ENCODE measurements around the gene PROCA1. TPM values are rescaled to one million over a fixed set of nuclear protein-coding genes. Genes with fewer than 3 reads are reported as not detected.
"Not testable (repeated sequence)": the region's sequence is repeated elsewhere in the genome, so short reads cannot be mapped to it uniquely, and the experiment has no call there.

The PROCA1 gene
- total RNA-seq, 2 experiments from 2014 or later, result 5.0 to 5.1 TPM

GRCh38 chr17:28725166-28725659, 13.5 kb upstream of the PROCA1 start:
- DNase-seq (peak; percentile 56), ATAC-seq (no peak)
- H3K4me3 Mint-ChIP-seq, result peak overlapping the region; percentile 100
- H3K27me3 Mint-ChIP-seq, result no peaks in the 10 kb centered on the region
- peak overlapping the region; percentile 89 for H3K27ac Mint-ChIP-seq
- no peak for TF ChIP-seq CTCF (IDR thresholded peaks at IDR 0.05)
- peaks cover 39% of the 10 kb centered on the region for H3K4me1 Mint-ChIP-seq (ENCODE audit: low read depth)
- CTCF ChIA-PET, result interaction anchor here (2.3 to 13.9 kb wide), 6 partner anchors 13 to 177 kb away, joined by 19 to 609 read pairs (median 27); partner anchors contain the start of genes BLTP2, DHRS13, PROCA1 and TRAF4
- intact Hi-C loops (cut with micrococcal nuclease), result loop anchor here (5.0 kb wide), 3 partner anchors 37 to 177 kb away; partner anchors contain the start of gene DHRS13
- POLR2A ChIA-PET, result interaction anchor here (0.6 to 11.5 kb wide), 20 partner anchors 12 to 339 kb away, joined by 3 to 480 read pairs (median 4); partner anchors contain the start of genes BLTP2, DHRS13, PHF12 and PROCA1
- H3K36me3 Mint-ChIP-seq (ENCODE audit: low read depth), result peaks cover 55% of the 10 kb centered on the region
- no peaks in the 10 kb centered on the region for H3K9me3 Mint-ChIP-seq

DNA sequence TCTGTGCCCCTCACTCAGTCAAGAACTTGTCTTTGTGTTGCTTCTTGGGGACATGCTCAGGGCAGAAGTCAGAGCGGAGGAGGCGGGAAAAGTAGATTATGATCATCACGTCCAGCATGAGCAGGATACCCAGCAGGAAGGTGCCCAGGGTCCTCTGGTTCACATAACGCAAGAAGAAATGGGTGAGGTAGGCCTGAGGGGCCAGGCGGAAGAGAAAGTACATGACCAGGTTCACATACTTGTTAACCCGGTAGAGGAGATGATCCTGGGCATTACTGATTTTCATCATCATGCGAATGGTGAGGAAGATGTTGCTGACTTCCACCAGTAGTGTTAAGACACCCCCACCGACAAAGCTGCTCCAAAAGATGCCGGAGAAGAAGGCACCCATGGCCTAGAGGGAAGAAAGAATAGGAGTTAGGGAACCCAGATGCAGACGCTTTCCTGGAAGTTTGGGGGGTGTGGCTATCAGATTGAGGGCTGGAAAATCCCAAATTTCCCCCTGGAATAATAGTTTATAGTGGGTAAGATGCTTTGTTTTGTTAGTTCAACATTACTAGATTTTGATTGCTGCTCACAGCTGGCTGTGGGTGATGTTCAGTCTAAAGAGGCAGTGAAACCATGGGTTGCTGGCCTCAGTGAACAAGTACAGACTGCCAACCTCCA, 12.9 kb upstream of the PROCA1 start:
- ChIA-PET POLR2A (interaction anchor here (0.6 to 11.5 kb wide), 19 partner anchors 11 to 339 kb away, joined by 3 to 480 read pairs (median 5); partner anchors contain the start of genes BLTP2, DHRS13, FLOT2 and PHF12), CTCF (interaction anchor here (4.7 to 13.9 kb wide), 3 partner anchors 22 to 79 kb away, joined by 34 to 609 read pairs (median 99); partner anchors contain the start of genes BLTP2 and TRAF4)
- TF ChIP-seq CTCF (IDR thresholded peaks at IDR 0.05), result no peak
- intact Hi-C loops (cut with micrococcal nuclease), result loop anchor here (5.0 kb wide), 3 partner anchors 38 to 178 kb away; partner anchors contain the start of gene DHRS13
- H3K27ac Mint-ChIP-seq, result peak overlapping the region; percentile 89
- H3K9me3 Mint-ChIP-seq, result no peaks in the 10 kb centered on the region
- H3K4me1 Mint-ChIP-seq (ENCODE audit: low read depth), result peaks cover 35% of the 10 kb centered on the region
- no peaks in the 10 kb centered on the region for H3K27me3 Mint-ChIP-seq
- no peak for ATAC-seq
- H3K4me3 Mint-ChIP-seq, result peak overlapping the region; percentile 100
- DNase-seq, result peak; percentile 35
- H3K36me3 Mint-ChIP-seq (ENCODE audit: low read depth), result peaks cover 60% of the 10 kb centered on the region

- ChIA-PET CTCF (interaction anchor here (4.7 to 13.9 kb wide), 2 partner anchors 23 to 79 kb away, joined by 34 to 609 read pairs; partner anchors contain the start of genes BLTP2 and TRAF4), POLR2A (interaction anchor here (0.9 to 11.5 kb wide), 10 partner anchors 11 to 228 kb away, joined by 3 to 480 read pairs (median 8); partner anchors contain the start of genes DHRS13, FLOT2, PHF12 and PROCA1)
- H3K36me3 Mint-ChIP-seq (ENCODE audit: low read depth), result peaks cover 60% of the 10 kb centered on the region
- intact Hi-C loops (cut with micrococcal nuclease); H3K27me3 Mint-ChIP-seq; H3K9me3 Mint-ChIP-seq; DNase-seq; ATAC-seq: not testable (repeated sequence)
- H3K4me1 Mint-ChIP-seq (ENCODE audit: low read depth), result peaks cover 35% of the 10 kb centered on the region
- H3K4me3 Mint-ChIP-seq, result peak overlapping the region; percentile 100
- H3K27ac Mint-ChIP-seq, result peak overlapping the region; percentile 89
These were observed 12.3 kb upstream of the PROCA1 start for GRCh38 chr17:28723836-28724499.

GRCh38 chr17:28723159-28723835, 11.6 kb upstream of the PROCA1 start:
- Mint-ChIP-seq H3K4me3 (peak overlapping the region; percentile 100), H3K4me1 (ENCODE audit: low read depth) (peaks cover 38% of the 10 kb centered on the region), H3K9me3 (no peaks in the 10 kb centered on the region), H3K36me3 (ENCODE audit: low read depth) (peaks cover 60% of the 10 kb centered on the region), H3K27ac (peak overlapping the region; percentile 89), H3K27me3 (peaks cover 3% of the 10 kb centered on the region)
- POLR2A ChIA-PET, result interaction anchor here (0.9 to 11.5 kb wide), 6 partner anchors 10 to 226 kb away, joined by 3 to 480 read pairs (median 27); partner anchors contain the start of genes FLOT2, PROCA1 and TRAF4
- no peak for ATAC-seq
- TF ChIP-seq CTCF (IDR thresholded peaks at IDR 0.05), result no peak
- intact Hi-C loops (cut with micrococcal nuclease), result no loop called here
- DNase-seq, result no peak
- CTCF ChIA-PET, result interaction anchor here (4.7 to 13.9 kb wide), 2 partner anchors 23 to 78 kb away, joined by 34 to 609 read pairs; partner anchors contain the start of genes BLTP2 and TRAF4
